WERI-Rb-1 (cell line): ENCODE results near the gene PTPRG.

Experiments
- DNase-seq: peaks from one replicate; pipeline ENCODE4 v3.0.0-alpha.2; 2020
- H3K27ac ChIP-seq: fragments of 250-450 bp; sonication (Bioruptor Pico); 2 replicates; pipeline ENCODE4 v1.5.1; 2020; ENCODE audit warnings: mild to moderate bottlenecking, moderate library complexity
- H3K27me3 ChIP-seq: fragments of 250-450 bp; sonication (Bioruptor Pico); 2 replicates; pipeline ENCODE4 v1.5.1; 2021; ENCODE audit warnings: mild to moderate bottlenecking, low read depth, moderate library complexity; ENCODE audit not compliant: insufficient read depth, severe bottlenecking
- H3K36me3 ChIP-seq: fragments of 250-450 bp; sonication (Bioruptor Pico); 2 replicates; pipeline ENCODE4 v1.5.1; 2020; ENCODE audit warnings: mild to moderate bottlenecking, moderate library complexity
- H3K4me3 ChIP-seq: 2 replicates; pipeline ENCODE4 v1.5.1; 2011; ENCODE audit warnings: low read depth, mild to moderate bottlenecking, control low read depth, low read length
- H3K9me3 ChIP-seq: fragments of 250-450 bp; sonication (Bioruptor Pico); 2 replicates; pipeline ENCODE4 v1.5.1; 2021; ENCODE audit warnings: mild to moderate bottlenecking, moderate library complexity; ENCODE audit not compliant: severe bottlenecking
- TF ChIP-seq, protein P1 (sequence below): IDR thresholded peaks from 2 replicates; pipeline ENCODE4 v1.5.1; 2011; ENCODE audit warnings: low read depth, mild to moderate bottlenecking, control low read depth, inconsistent platforms, low read length

The PTPRG gene

DNA sequence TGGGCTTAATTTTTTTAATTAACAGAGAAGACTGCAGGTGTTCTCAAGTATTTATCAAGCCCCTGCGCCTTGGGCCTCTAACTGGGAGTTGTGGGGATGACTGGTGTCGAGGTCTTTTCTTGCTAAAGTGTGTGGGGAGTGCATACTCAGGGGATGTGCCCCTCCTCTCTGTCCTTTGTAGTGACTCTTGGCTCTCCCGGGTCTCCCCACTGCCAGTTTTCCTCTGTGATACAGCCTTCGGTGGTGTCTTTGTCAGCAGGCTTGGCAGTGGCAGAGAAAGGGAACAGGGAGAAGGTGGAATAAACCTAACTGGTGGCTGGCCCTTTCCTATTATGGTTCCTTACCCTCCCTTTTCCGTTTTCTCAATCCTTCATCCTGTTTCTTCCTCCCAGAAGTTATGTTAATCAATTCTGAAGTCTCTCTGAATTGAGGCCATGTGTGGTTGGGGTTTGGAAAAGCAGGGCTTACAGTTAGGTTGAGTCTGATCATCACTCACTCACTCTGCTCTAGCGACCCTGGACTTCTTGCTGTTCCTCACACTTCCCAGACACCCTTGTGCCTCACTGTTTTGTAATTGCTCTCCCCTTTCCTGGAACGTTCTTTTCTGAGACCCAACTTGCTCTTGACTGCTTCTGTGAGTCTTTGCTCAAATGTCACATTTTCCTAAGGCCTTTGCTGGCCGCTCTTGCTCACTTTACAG is 158.1 kb downstream of the PTPRG start:
- TF ChIP-seq, protein P1, sequence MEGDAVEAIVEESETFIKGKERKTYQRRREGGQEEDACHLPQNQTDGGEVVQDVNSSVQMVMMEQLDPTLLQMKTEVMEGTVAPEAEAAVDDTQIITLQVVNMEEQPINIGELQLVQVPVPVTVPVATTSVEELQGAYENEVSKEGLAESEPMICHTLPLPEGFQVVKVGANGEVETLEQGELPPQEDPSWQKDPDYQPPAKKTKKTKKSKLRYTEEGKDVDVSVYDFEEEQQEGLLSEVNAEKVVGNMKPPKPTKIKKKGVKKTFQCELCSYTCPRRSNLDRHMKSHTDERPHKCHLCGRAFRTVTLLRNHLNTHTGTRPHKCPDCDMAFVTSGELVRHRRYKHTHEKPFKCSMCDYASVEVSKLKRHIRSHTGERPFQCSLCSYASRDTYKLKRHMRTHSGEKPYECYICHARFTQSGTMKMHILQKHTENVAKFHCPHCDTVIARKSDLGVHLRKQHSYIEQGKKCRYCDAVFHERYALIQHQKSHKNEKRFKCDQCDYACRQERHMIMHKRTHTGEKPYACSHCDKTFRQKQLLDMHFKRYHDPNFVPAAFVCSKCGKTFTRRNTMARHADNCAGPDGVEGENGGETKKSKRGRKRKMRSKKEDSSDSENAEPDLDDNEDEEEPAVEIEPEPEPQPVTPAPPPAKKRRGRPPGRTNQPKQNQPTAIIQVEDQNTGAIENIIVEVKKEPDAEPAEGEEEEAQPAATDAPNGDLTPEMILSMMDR = no peak

DNA sequence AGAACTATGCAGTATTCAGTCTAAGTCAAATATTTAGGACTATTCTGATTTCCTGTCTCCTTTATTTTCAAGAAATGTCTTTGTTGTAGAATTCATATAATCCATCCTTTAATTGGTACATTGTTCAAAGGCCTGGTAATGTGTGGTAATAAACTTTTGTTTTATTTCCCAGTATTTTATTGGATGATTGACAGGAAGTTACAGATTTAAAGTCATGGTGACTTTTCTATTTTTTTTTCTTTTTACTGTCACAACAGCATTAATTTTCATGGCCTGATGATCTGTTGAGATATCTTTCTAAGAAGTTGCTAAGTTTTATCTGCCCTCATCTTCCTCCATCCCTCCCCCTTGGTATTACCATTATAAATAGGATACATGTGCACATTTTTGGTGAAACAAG is 161.7 kb downstream of the PTPRG start:
- Histone ChIP-seq H3K27ac (no peak overlapping the region), H3K36me3 (no peaks in the 10 kb centered on the region), H3K4me3 (no peak overlapping the region), H3K9me3 (no peaks in the 10 kb centered on the region), H3K27me3 (no peaks in the 10 kb centered on the region)
- DNase-seq = no peak
- TF ChIP-seq, protein P1 = no peak

More for the DNA sequence above, 158.1 kb downstream of the PTPRG start:
- no peaks in the 10 kb centered on the region for H3K9me3 ChIP-seq
- H3K4me3 ChIP-seq = no peak overlapping the region
- H3K36me3 ChIP-seq = peaks cover 2% of the 10 kb centered on the region
- no peak overlapping the region for H3K27ac ChIP-seq
- DNase-seq = no peak
- no peaks in the 10 kb centered on the region for H3K27me3 ChIP-seq

DNA sequence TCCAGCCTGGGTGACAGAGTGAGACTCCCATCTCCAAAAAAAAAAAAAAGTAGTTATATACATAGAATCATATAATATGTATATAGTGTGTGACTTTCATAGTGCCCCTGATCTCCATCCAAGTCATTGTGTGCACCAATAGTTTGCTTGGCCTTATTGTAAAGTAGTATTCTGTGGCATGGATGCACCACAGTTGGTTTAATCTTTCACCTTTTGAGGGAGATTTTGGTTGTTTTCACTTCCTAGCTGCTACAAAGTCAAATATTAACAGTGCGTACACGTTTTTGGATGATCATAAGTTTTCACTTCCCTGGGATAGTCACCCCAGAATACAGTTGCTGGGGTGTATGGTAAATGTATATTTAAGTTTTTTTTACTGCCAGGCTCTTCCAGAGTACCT is 162.8 kb downstream of the PTPRG start:
- TF ChIP-seq, protein P1 = no peak
- Histone ChIP-seq H3K36me3 (no peaks in the 10 kb centered on the region), H3K9me3 (no peaks in the 10 kb centered on the region), H3K27ac (no peak overlapping the region), H3K4me3 (no peak overlapping the region), H3K27me3 (no peaks in the 10 kb centered on the region)
- DNase-seq = no peak

DNA sequence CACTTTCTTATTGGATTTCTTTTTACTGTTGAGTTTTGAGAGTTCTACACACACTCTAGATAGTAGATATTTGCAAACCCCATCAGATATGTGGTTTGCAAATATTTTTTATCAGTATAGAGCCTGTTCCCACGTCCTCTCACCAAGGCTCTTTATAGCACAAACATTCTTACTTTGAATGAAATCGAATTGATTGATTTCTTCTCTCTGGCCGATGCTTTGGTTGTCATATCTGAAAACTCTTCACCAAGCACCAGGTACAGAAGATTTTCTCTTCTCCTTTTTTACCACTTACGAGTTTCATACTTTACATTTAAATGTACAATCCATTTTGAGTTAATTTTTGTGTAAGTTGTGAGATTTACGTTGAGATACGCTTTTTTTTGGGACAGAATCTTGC is 163.4 kb downstream of the PTPRG start:
- H3K27me3 ChIP-seq = no peaks in the 10 kb centered on the region
- TF ChIP-seq, protein P1 = no peak
- H3K9me3 ChIP-seq = no peaks in the 10 kb centered on the region
- no peak for DNase-seq
- no peak overlapping the region for H3K4me3 ChIP-seq
- no peaks in the 10 kb centered on the region for H3K36me3 ChIP-seq
- no peak overlapping the region for H3K27ac ChIP-seq

DNA sequence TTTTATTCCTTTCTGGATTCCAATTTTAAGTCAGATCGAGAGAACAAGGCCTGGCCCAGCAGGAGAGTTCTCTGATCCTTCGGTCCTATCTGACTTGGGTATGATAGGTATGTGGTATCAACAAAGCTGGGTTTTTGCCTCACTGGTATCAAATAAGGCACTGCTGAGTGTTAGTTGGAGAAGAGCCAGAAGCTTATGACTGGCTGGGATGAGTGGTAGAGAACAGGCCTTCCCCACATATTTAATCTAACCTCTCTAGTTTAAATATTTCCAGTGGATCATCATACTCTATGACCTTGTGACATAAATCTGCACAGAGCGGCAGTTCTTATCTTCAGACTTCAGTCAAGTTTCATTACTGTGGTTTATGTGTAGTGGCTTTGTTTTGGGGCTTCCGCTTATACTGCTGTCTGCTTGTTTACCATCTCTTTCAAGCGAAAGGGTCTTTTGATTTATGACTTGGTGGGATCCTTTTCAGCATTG is 164.5 kb downstream of the PTPRG start:
- no peaks in the 10 kb centered on the region for H3K9me3 ChIP-seq
- no peak overlapping the region for H3K4me3 ChIP-seq
- no peak overlapping the region for H3K27ac ChIP-seq
- no peak for DNase-seq
- H3K36me3 ChIP-seq = no peaks in the 10 kb centered on the region
- no peaks in the 10 kb centered on the region for H3K27me3 ChIP-seq
- TF ChIP-seq, protein P1 = no peak

DNA sequence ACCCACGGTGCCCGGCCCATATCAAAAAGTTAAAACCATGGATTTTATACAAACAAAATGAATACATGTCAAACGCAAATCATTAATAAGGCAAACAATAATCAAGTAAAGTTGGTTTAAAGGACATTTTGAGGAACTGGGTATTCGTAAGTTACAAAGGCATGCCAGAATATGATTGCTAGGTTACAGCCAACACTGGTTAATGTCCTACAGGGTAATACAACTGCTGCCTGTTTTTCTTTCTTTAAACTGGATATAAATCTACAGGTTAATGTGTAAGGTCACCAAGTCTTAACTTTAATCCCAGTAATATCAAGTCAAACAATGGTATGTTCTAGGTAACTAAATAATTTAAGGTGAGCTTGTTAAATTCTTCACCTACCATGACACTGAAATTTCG is 166.1 kb downstream of the PTPRG start:
- no peaks in the 10 kb centered on the region for H3K9me3 ChIP-seq
- H3K27ac ChIP-seq = no peak overlapping the region
- no peak for DNase-seq
- H3K4me3 ChIP-seq = no peak overlapping the region
- H3K36me3 ChIP-seq = no peaks in the 10 kb centered on the region
- TF ChIP-seq, protein P1 = no peak
- H3K27me3 ChIP-seq = no peaks in the 10 kb centered on the region
